H9 (cell line): ENCODE results near the gene STARD7. TPM values are rescaled to one million over a fixed set of nuclear protein-coding genes. Genes with fewer than 3 reads are reported as not detected.

Experiments used
- DNase-seq: peaks from one replicate; pipeline ENCODE4 v3.0.0-alpha.2; 2017
- H2AFZ ChIP-seq: one replicate; pipeline ENCODE4 v1.6.1; 2013; ENCODE audit warnings: mild to moderate bottlenecking, low read length, control low read depth, moderate library complexity
- H2AK5ac ChIP-seq: 2 replicates; pipeline ENCODE4 v1.6.1; 2013; ENCODE audit warnings: low read length, control low read depth, mixed read lengths; ENCODE audit not compliant: insufficient read length
- H2BK120ac ChIP-seq: one replicate; pipeline ENCODE4 v1.6.1; 2013; ENCODE audit warnings: low read depth, mild to moderate bottlenecking, low read length, control low read depth, inconsistent platforms; ENCODE audit not compliant: poor library complexity, severe bottlenecking
- H2BK12ac ChIP-seq: 2 replicates; pipeline ENCODE4 v1.6.1; 2013; ENCODE audit warnings: low read length, control low read depth, mixed read lengths, low read depth; ENCODE audit not compliant: insufficient read length
- H2BK15ac ChIP-seq: 2 replicates; pipeline ENCODE4 v1.6.1; 2013; ENCODE audit warnings: low read depth, low read length, control low read depth
- H2BK20ac ChIP-seq: one replicate; pipeline ENCODE4 v1.6.1; 2013; ENCODE audit warnings: low read depth, mild to moderate bottlenecking, low read length, control low read depth, inconsistent platforms; ENCODE audit not compliant: poor library complexity, severe bottlenecking
- H2BK5ac ChIP-seq: 2 replicates; pipeline ENCODE4 v1.6.1; 2013; ENCODE audit warnings: low read length, control low read depth, mixed read lengths; ENCODE audit not compliant: insufficient read length
- H3K14ac ChIP-seq: 2 replicates; pipeline ENCODE4 v1.6.1; 2013; ENCODE audit warnings: low read length, control low read depth; ENCODE audit not compliant: insufficient read depth
- H3K18ac ChIP-seq: 2 replicates; pipeline ENCODE4 v1.6.1; 2013; ENCODE audit warnings: low read depth, mild to moderate bottlenecking, mixed read lengths, low read length, control low read depth; ENCODE audit not compliant: insufficient read length
- H3K23ac ChIP-seq: 2 replicates; pipeline ENCODE4 v1.6.1; 2013; ENCODE audit warnings: low read length, control low read depth, mixed read lengths, low read depth; ENCODE audit not compliant: insufficient read length
- H3K23me2 ChIP-seq: 2 replicates; pipeline ENCODE4 v1.6.1; 2013; ENCODE audit warnings: low read depth, mild to moderate bottlenecking, mixed read lengths, low read length, control low read depth; ENCODE audit not compliant: insufficient read length, poor library complexity, severe bottlenecking
- H3K27ac ChIP-seq: 2 replicates; pipeline ENCODE4 v1.5.1; 2013; ENCODE audit warnings: low read length, control low read depth, mixed read lengths, low read depth; ENCODE audit not compliant: insufficient read length
- H3K27me3 ChIP-seq: 2 replicates; pipeline ENCODE4 v1.6.1; 2013; ENCODE audit warnings: low read length, control low read depth, inconsistent platforms; ENCODE audit not compliant: insufficient read depth
- H3K4ac ChIP-seq: 2 replicates; pipeline ENCODE4 v1.6.1; 2013; ENCODE audit warnings: low read depth, mild to moderate bottlenecking, control low read depth, inconsistent platforms, low read length, moderate library complexity
- H3K4me1 ChIP-seq: 2 replicates; pipeline ENCODE4 v1.6.1; 2013; ENCODE audit warnings: low read length, control low read depth, inconsistent platforms; ENCODE audit not compliant: insufficient read depth
- H3K4me2 ChIP-seq: 2 replicates; pipeline ENCODE4 v1.6.1; 2013; ENCODE audit warnings: low read length, control low read depth, mixed read lengths; ENCODE audit not compliant: insufficient read length, insufficient read depth
- H3K56ac ChIP-seq: 2 replicates; pipeline ENCODE4 v1.6.1; 2013; ENCODE audit warnings: low read depth, mild to moderate bottlenecking, mixed read lengths, low read length, control low read depth; ENCODE audit not compliant: insufficient read length
- H3K79me1 ChIP-seq: 2 replicates; pipeline ENCODE4 v1.6.1; 2013; ENCODE audit warnings: low read depth, mild to moderate bottlenecking, moderate library complexity, low read length, control low read depth, inconsistent platforms; ENCODE audit not compliant: insufficient read depth, poor library complexity, severe bottlenecking
- H3K79me2 ChIP-seq: 2 replicates; pipeline ENCODE4 v1.6.1; 2013; ENCODE audit warnings: low read length, control low read depth, inconsistent platforms; ENCODE audit not compliant: insufficient read depth
- H3K9ac ChIP-seq: 2 replicates; pipeline ENCODE4 v1.6.1; 2013; ENCODE audit warnings: low read length, control low read depth, mixed read lengths; ENCODE audit not compliant: insufficient read length; ENCODE audit errors: extremely low read depth
- H3K9me3 ChIP-seq: one replicate; pipeline ENCODE4 v1.6.1; 2013; ENCODE audit warnings: low read depth, low read length, inconsistent platforms; ENCODE audit not compliant: control insufficient read depth
- H3T11ph ChIP-seq: one replicate; pipeline ENCODE4 v1.6.1; 2013; ENCODE audit warnings: mild to moderate bottlenecking, low read length, control low read depth, inconsistent platforms
- H4K20me1 ChIP-seq: one replicate; pipeline ENCODE4 v1.6.1; 2013; ENCODE audit not compliant: control insufficient read depth, insufficient read length, insufficient read depth
- H4K5ac ChIP-seq: 2 replicates; pipeline ENCODE4 v1.6.1; 2013; ENCODE audit warnings: low read depth, mild to moderate bottlenecking, mixed read lengths, low read length, control low read depth; ENCODE audit not compliant: insufficient read length
- H4K8ac ChIP-seq: replicated peaks from 2 replicates; pipeline ENCODE4 v1.6.1; 2013; ENCODE audit warnings: low read length, control low read depth, mixed read lengths, low read depth; ENCODE audit not compliant: insufficient read length
- H4K91ac ChIP-seq: 2 replicates; pipeline ENCODE4 v1.6.1; 2013; ENCODE audit warnings: low read depth, mild to moderate bottlenecking, moderate library complexity, mixed read lengths, low read length, control low read depth; ENCODE audit not compliant: insufficient read length
- H3K27ac Mint-ChIP-seq, 3 experiments: 2 replicates in 2 of 3; 3 replicates in 1 of 3; pipeline ENCODE4 v1.8.0; 2020 to 2021; ENCODE audit warnings: mixed read lengths in 3 of 3, mild to moderate bottlenecking in 1 of 3, moderate library complexity in 1 of 3
- H3K27me3 Mint-ChIP-seq: 2 replicates; pipeline ENCODE4 v1.8.0; 2021; ENCODE audit warnings: low read depth, mild to moderate bottlenecking, moderate library complexity, mixed read lengths
- H3K36me3 Mint-ChIP-seq, 3 experiments: 2 replicates in 2 of 3; 3 replicates in 1 of 3; pipeline ENCODE4 v1.8.0; 2020 to 2021; ENCODE audit warnings: low read depth in 3 of 3, mixed read lengths in 3 of 3; ENCODE audit not compliant: insufficient read depth in 1 of 3
- H3K4me1 Mint-ChIP-seq, 2 experiments: 2 replicates each; pipeline ENCODE4 v1.8.0; 2020; ENCODE audit warnings: mixed read lengths in 2 of 2
- H3K4me3 Mint-ChIP-seq, 2 experiments: 2 replicates in 1 of 2; 3 replicates in 1 of 2; pipeline ENCODE4 v1.8.0; 2020 to 2021; ENCODE audit warnings: mild to moderate bottlenecking in 2 of 2, mixed read lengths in 2 of 2, moderate library complexity in 1 of 2
- H3K9me3 Mint-ChIP-seq, 2 experiments: 2 replicates in 1 of 2; 3 replicates in 1 of 2; pipeline ENCODE4 v1.8.0; 2020; ENCODE audit warnings: mild to moderate bottlenecking in 2 of 2, mixed read lengths in 2 of 2, moderate library complexity in 1 of 2
- CTCF ChIP-seq: fragments of 200-600 bp; sonication (generic); conservative IDR thresholded peaks from 3 replicates; pipeline ENCODE4 v1.8.0; 2021; ENCODE audit warnings: antibody characterized with exemption, mild to moderate bottlenecking
- total RNA-seq: library from RNA; stranded (reverse); gene quantifications from 2 replicates; pipeline ENCODE4 v1.2.1, GENCODE V29; 2021

STARD7 gene
- total RNA-seq, 1 experiment from 2014 or later, result 212 TPM

- no peak overlapping the region for H3K4ac ChIP-seq
- no peak overlapping the region for H4K8ac ChIP-seq
- H4K20me1 ChIP-seq, result no peaks in the 10 kb centered on the region
- peaks cover 4% of the 10 kb centered on the region; the same call in 1 of the 2 replicates for H3K27me3 Mint-ChIP-seq
- H3K56ac ChIP-seq, result no peak overlapping the region
- no peak overlapping the region for H3K23ac ChIP-seq
- H3K79me1 ChIP-seq, result no peaks in the 10 kb centered on the region
- H3K4me3 Mint-ChIP-seq, result no peak overlapping the region
- no peaks in the 10 kb centered on the region for H3K23me2 ChIP-seq
- H3T11ph ChIP-seq, result no peak overlapping the region
- no peak overlapping the region for H3K4me2 ChIP-seq
- no peak overlapping the region for H2BK12ac ChIP-seq
- H3K9ac ChIP-seq, result no peak overlapping the region
- no peak overlapping the region for H4K91ac ChIP-seq
- no peaks in the 10 kb centered on the region for H3K4me1 Mint-ChIP-seq
- DNase-seq, result no peak
- H3K27ac ChIP-seq, result no peak overlapping the region
- no peak for TF ChIP-seq CTCF
- peaks cover 9 to 17% (median 16%) of the 10 kb centered on the region in 3 experiments; a peak in 6 of 7 replicates for H3K36me3 Mint-ChIP-seq
- no peak overlapping the region for H3K18ac ChIP-seq
- H2BK15ac ChIP-seq, result no peak overlapping the region
- no peaks in the 10 kb centered on the region for H3K9me3 Mint-ChIP-seq
- no peak overlapping the region for H2AK5ac ChIP-seq
- H4K5ac ChIP-seq, result no peak overlapping the region
- no peaks in the 10 kb centered on the region for H3K79me2 ChIP-seq
- no peaks in the 10 kb centered on the region for H3K27me3 ChIP-seq
- H2BK120ac ChIP-seq, result no peak overlapping the region
- H3K27ac Mint-ChIP-seq, result no peak overlapping the region
- H3K9me3 ChIP-seq, result no peaks in the 10 kb centered on the region
- H2BK20ac ChIP-seq, result no peak overlapping the region
- no peaks in the 10 kb centered on the region for H3K4me1 ChIP-seq
- no peak overlapping the region for H2BK5ac ChIP-seq
- no peak overlapping the region for H3K14ac ChIP-seq
- no peak overlapping the region for H2AFZ ChIP-seq
Measured at GRCh38 chr2:96180521-96180920, 28.1 kb downstream of the STARD7 start.
